WTC11 (cell line): ENCODE measurements around the gene CADM2.

Experiments
- NFE2L1 ChIP-seq: sonication (generic); formaldehyde crosslinking; IDR thresholded peaks from 2 replicates; pipeline ENCODE4 v1.8.1; 2023; ENCODE audit warnings: missing genetic modification reagents
- ZNF138 ChIP-seq: sonication (generic); formaldehyde crosslinking; conservative IDR thresholded peaks from 2 replicates; pipeline ENCODE4 v1.8.1; 2022; ENCODE audit warnings: mild to moderate bottlenecking, moderate library complexity, missing genetic modification reagents
- ZNF263 ChIP-seq: sonication (generic); formaldehyde crosslinking; IDR thresholded peaks from 2 replicates; pipeline ENCODE4 v1.8.1; 2022; ENCODE audit warnings: low read depth, mild to moderate bottlenecking, moderate library complexity, missing genetic modification reagents
- TF ChIP-seq, protein P1 (sequence below): sonication (generic); formaldehyde crosslinking; IDR thresholded peaks from 2 replicates; pipeline ENCODE4 v1.8.0; 2023; ENCODE audit warnings: mild to moderate bottlenecking, missing genetic modification reagents
- TF ChIP-seq, protein P2 (sequence below): fragments of 200-600 bp; IDR thresholded peaks from 2 replicates; pipeline ENCODE4 v1.8.0; 2022; ENCODE audit warnings: antibody characterized with exemption

DNA sequence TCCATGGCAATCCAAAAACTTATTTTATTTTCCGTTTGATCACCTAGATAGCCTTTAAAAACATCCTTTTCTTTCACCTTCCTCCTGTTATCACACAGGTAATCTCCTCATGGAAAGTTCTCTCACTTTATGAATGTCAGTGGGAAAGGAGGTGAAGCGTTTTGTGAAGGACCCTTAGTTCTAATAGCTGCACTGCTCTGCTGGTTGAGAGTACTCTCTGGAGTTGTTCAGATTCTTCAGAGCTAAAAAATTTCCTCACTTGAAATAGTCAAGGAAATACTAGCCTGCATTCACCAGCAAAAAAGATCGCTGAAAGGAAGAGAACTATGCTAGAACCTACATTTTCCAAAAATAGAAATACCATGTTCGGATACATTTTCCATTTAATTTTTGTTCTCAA, 1097.2 kb downstream of the CADM2 start:
- TF ChIP-seq ZNF263 (CRISPR knock-in tag) (no peak), NFE2L1 (CRISPR knock-in tag) (no peak), ZNF138 (CRISPR knock-in tag) (no peak)
- TF ChIP-seq, protein P1, sequence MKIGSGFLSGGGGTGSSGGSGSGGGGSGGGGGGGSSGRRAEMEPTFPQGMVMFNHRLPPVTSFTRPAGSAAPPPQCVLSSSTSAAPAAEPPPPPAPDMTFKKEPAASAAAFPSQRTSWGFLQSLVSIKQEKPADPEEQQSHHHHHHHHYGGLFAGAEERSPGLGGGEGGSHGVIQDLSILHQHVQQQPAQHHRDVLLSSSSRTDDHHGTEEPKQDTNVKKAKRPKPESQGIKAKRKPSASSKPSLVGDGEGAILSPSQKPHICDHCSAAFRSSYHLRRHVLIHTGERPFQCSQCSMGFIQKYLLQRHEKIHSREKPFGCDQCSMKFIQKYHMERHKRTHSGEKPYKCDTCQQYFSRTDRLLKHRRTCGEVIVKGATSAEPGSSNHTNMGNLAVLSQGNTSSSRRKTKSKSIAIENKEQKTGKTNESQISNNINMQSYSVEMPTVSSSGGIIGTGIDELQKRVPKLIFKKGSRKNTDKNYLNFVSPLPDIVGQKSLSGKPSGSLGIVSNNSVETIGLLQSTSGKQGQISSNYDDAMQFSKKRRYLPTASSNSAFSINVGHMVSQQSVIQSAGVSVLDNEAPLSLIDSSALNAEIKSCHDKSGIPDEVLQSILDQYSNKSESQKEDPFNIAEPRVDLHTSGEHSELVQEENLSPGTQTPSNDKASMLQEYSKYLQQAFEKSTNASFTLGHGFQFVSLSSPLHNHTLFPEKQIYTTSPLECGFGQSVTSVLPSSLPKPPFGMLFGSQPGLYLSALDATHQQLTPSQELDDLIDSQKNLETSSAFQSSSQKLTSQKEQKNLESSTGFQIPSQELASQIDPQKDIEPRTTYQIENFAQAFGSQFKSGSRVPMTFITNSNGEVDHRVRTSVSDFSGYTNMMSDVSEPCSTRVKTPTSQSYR (CRISPR knock-in tag) = no peak
- TF ChIP-seq, protein P2, sequence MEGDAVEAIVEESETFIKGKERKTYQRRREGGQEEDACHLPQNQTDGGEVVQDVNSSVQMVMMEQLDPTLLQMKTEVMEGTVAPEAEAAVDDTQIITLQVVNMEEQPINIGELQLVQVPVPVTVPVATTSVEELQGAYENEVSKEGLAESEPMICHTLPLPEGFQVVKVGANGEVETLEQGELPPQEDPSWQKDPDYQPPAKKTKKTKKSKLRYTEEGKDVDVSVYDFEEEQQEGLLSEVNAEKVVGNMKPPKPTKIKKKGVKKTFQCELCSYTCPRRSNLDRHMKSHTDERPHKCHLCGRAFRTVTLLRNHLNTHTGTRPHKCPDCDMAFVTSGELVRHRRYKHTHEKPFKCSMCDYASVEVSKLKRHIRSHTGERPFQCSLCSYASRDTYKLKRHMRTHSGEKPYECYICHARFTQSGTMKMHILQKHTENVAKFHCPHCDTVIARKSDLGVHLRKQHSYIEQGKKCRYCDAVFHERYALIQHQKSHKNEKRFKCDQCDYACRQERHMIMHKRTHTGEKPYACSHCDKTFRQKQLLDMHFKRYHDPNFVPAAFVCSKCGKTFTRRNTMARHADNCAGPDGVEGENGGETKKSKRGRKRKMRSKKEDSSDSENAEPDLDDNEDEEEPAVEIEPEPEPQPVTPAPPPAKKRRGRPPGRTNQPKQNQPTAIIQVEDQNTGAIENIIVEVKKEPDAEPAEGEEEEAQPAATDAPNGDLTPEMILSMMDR = no peak
